Testis (tissue), 3 donors: ENCODE measurements around the gene KIF3B. TPM values are rescaled to one million over a fixed set of nuclear protein-coding genes. Genes with fewer than 3 reads are reported as not detected.
A peak's percentile ranks its signal among the peaks of the same experiment; 100 is the strongest.
"Not testable (repeated sequence)": the region's sequence is repeated elsewhere in the genome, so short reads cannot be mapped to it uniquely, and the experiment has no call there.

Experiments used
- DNase-seq: peaks from one replicate; pipeline ENCODE4 v3.0.0-alpha.2; 2019
- H3K27ac ChIP-seq, 2 donors: fragments of 200-600 bp; sonication (generic); one replicate each; pipeline ENCODE4 v1.5.1; 2019
- H3K27me3 ChIP-seq: fragments of 200-600 bp; sonication (generic); one replicate; pipeline ENCODE4 v1.5.1; 2019
- H3K36me3 ChIP-seq: fragments of 200-600 bp; sonication (generic); one replicate; pipeline ENCODE4 v1.5.1; 2017; ENCODE audit warnings: low read depth; ENCODE audit errors: missing control alignments
- H3K4me1 ChIP-seq: fragments of 200-600 bp; sonication (generic); one replicate; pipeline ENCODE4 v1.5.1; 2019
- H3K4me3 ChIP-seq, 2 donors: fragments of 200-600 bp; sonication (generic); one replicate each; pipeline ENCODE4 v1.5.1; 2017 to 2019
- H3K9me3 ChIP-seq: fragments of 200-600 bp; sonication (generic); one replicate; pipeline ENCODE4 v1.5.1; 2017
- POLR2A ChIP-seq: fragments of 450-650 bp; IDR thresholded peaks from one replicate; pipeline ENCODE4 v1.6.1; 2017; ENCODE audit warnings: antibody characterized with exemption, mild to moderate bottlenecking, moderate library complexity
- WGBS, 2 donors: methylation state at CpG; one replicate each; pipeline ENCODE4 v1.1.5; 2018; 5-methylcytosine and 5-hydroxymethylcytosine counted together
- intact Hi-C: fragments of 100-400 bp; cut with DNase I; formaldehyde crosslinking; loops from one replicate; pipeline ENCODE4 v1.15.1; 2023; ENCODE audit warnings: low total_unique reads
- polyA plus RNA-seq: library from polyadenylated mRNA; stranded (reverse); fragments of 350-450 nt; fragmentation: Illumina TruSeq; extraction: RNeasy Lipid Tissue Mini Kit (QIAGEN cat#74804); gene quantifications from one replicate; pipeline ENCODE4 v1.2.3, GENCODE V29; 2014; ENCODE audit warnings: low read depth, low replicate concordance; ENCODE audit not compliant: insufficient read depth
- total RNA-seq, 2 donors: library from RNA; depleted of rRNA; stranded (reverse); fragments of >200 nt; gene quantifications; one replicate each; pipeline ENCODE4 v1.2.3, GENCODE V29; 2016
- TF ChIP-seq, protein P1 (sequence below), 3 experiments: fragments of 450-650 bp in 2 of 3; fragments of 200-600 bp in 1 of 3; sonication (generic) in 1 of 3; IDR thresholded peaks; one replicate each; pipeline ENCODE4 v1.5.1; 2016 to 2019; ENCODE audit warnings: antibody characterized with exemption in 3 of 3, mild to moderate bottlenecking in 2 of 3, moderate library complexity in 1 of 3

KIF3B gene
- total and polyA plus RNA-seq, 3 donors from 2014 or later, result 33.1 to 55.6 (median 41.2) TPM

DNA sequence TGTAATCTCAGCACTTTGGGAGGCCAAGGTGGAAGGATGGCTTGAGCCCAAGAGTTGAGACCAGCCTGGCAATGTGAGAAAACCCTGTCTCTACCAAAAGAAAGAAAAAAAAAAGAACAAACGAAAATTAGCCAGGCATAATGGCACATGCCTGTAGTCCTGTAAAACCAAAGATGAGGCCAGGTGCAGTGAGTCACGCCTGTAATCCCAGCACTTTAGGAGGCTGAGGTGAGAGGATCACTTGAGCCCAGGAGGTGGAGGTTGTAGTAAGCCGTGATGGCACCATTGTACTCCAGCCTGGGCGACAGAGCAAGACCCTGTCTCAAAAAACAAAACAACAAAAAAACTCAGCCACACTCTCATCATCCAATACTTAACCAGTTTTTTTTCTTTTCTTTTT is 32.5 kb upstream of the KIF3B start:
- no peak overlapping the region for H3K4me3 ChIP-seq
- H3K9me3 ChIP-seq, result no peaks in the 10 kb centered on the region
- DNase-seq, result no peak
- TF ChIP-seq, protein P1, sequence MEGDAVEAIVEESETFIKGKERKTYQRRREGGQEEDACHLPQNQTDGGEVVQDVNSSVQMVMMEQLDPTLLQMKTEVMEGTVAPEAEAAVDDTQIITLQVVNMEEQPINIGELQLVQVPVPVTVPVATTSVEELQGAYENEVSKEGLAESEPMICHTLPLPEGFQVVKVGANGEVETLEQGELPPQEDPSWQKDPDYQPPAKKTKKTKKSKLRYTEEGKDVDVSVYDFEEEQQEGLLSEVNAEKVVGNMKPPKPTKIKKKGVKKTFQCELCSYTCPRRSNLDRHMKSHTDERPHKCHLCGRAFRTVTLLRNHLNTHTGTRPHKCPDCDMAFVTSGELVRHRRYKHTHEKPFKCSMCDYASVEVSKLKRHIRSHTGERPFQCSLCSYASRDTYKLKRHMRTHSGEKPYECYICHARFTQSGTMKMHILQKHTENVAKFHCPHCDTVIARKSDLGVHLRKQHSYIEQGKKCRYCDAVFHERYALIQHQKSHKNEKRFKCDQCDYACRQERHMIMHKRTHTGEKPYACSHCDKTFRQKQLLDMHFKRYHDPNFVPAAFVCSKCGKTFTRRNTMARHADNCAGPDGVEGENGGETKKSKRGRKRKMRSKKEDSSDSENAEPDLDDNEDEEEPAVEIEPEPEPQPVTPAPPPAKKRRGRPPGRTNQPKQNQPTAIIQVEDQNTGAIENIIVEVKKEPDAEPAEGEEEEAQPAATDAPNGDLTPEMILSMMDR (IDR thresholded peaks at IDR 0.05), result no peak
- TF ChIP-seq POLR2A, result no peak
- intact Hi-C loops, result no loop called here
- H3K27me3 ChIP-seq, result no peaks in the 10 kb centered on the region
- no peaks in the 10 kb centered on the region for H3K4me1 ChIP-seq
- no peak overlapping the region for H3K27ac ChIP-seq
- WGBS, 2 donors, result 88 to 91% methylated on average over 4 of the region's 4 CpGs
- no peaks in the 10 kb centered on the region for H3K36me3 ChIP-seq

DNA sequence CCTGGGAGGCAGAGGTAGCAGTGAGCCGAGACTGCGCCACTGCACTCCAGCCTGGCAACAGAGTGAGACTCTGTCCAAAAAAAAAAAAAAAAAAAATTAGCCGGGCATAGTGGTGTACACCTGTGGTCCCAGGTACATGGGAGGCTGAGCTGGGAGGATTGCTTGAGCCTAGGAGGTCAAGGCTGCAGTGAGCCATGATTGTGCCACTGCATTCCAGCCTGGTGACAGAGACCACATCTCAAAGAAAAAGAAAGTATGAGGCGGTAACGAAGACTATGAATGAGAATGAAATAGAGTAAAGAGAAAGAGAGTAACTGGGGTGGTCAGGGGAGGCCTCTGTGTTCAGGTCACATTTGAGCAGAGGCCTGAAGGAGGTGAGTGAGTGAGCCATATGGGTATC is 31.2 kb upstream of the KIF3B start:
- H3K36me3 ChIP-seq, H3K9me3 ChIP-seq, H3K4me1 ChIP-seq, H3K27me3 ChIP-seq, H3K4me3 ChIP-seq, DNase-seq, intact Hi-C loops, H3K27ac ChIP-seq: not testable (repeated sequence)
- 88 to 95% methylated on average over 5 of the region's 5 CpGs for WGBS, 2 donors

DNA sequence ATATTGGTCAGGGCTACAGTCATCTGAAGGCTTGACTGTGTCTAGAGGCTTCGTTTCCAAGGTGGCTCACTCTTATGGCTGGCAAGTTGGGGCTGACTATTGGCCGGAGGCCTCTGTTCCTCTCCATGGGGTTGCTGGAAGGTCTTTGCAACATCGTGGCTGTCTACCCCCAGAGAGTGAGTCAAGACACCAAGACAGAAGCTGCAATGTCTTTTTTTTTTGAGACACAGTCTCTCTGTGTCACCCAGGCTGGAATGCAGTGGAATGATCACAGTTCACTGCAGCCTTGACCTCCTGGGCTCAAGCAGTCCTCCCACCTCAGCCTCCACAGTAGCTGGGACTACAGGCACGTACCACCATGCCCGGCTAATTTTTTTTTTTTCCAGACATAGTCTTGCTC is 29.4 kb upstream of the KIF3B start:
- no peaks in the 10 kb centered on the region for H3K4me1 ChIP-seq
- H3K36me3 ChIP-seq, result no peaks in the 10 kb centered on the region
- 59 to 77% methylated on average over 5 of the region's 5 CpGs for WGBS, 2 donors
- H3K27ac ChIP-seq, result no peak overlapping the region
- peak; percentile 42 for DNase-seq
- H3K27me3 ChIP-seq, result no peaks in the 10 kb centered on the region
- intact Hi-C loops, result no loop called here
- no peak for TF ChIP-seq POLR2A
- TF ChIP-seq, protein P1 (IDR thresholded peaks at IDR 0.05), result no peak
- no peak overlapping the region for H3K4me3 ChIP-seq
- H3K9me3 ChIP-seq, result no peaks in the 10 kb centered on the region

DNA sequence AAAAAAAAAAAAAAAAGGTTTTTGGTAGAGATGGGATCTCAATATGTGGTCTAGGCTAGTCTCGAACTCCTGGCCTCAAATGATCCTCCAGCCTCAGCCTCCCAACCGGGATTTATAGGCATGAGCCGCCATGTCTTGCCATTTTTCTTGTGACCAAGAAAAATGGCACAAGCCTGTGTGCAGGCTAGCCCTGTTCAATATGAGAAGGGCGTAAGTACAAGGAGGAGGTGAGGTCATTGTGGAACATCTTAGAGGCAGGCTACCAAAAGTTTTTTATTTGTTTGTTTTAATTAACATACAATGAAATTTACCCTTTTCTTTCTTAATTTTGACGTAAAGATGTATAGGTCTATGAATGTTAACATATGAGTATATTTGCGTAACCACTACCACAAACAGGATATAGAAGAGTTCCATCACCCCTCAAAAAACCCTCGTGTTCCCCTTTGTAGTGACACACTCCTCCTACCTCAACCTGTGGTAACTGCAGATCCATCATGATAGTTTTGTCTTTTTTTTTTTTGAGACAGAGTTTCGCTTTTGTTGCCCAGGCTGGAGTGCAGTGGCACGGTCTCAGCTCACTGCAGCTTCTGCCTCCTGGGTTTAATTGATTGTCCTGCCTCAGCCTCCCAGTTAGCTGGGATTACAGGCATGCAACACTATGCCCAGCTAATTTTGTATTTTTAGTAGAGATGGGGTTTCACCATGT is 28.3 kb upstream of the KIF3B start:
- H3K9me3 ChIP-seq, result no peaks in the 10 kb centered on the region
- H3K27ac ChIP-seq, result no peak overlapping the region
- H3K4me3 ChIP-seq, result no peak overlapping the region
- no peaks in the 10 kb centered on the region for H3K27me3 ChIP-seq
- WGBS, 2 donors, result 85 to 89% methylated on average over 9 of the region's 9 CpGs
- intact Hi-C loops, result no loop called here
- H3K4me1 ChIP-seq, result no peaks in the 10 kb centered on the region
- H3K36me3 ChIP-seq, result no peaks in the 10 kb centered on the region
- DNase-seq, result no peak
- no peak for TF ChIP-seq POLR2A
- TF ChIP-seq, protein P1 (IDR thresholded peaks at IDR 0.05), result no peak

DNA sequence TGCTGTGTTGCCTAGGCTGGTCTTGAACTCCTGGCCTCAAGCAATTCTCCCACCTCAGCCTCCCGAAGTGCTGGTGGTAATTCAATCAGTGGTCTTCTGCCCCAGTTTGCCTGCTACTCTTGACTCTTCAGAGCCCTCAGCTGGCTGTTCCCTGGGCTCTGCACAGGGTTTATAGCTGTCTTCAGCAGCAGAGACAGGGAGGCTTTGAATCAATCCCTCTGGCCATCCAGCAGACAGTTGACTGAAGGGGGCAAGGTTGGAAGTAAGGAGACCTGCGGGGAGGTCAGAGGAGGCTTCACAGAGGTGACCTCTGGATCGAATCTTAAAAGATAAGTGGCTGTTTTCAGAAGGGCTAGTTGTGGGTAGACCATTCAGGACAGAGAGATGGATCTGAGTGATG is 26.0 kb upstream of the KIF3B start:
- no peak for TF ChIP-seq POLR2A
- TF ChIP-seq, protein P1 (IDR thresholded peaks at IDR 0.05), result no peak
- H3K4me3 ChIP-seq, result no peak overlapping the region
- WGBS, 2 donors, result 58 to 74% methylated on average over 3 of the region's 3 CpGs
- no peaks in the 10 kb centered on the region for H3K9me3 ChIP-seq
- H3K36me3 ChIP-seq, result no peaks in the 10 kb centered on the region
- no peaks in the 10 kb centered on the region for H3K4me1 ChIP-seq
- no peaks in the 10 kb centered on the region for H3K27me3 ChIP-seq
- intact Hi-C loops, result no loop called here
- no peak for DNase-seq
- H3K27ac ChIP-seq, result no peak overlapping the region
